ENCODE data around the gene LYL1.

The LYL1 gene

DNA sequence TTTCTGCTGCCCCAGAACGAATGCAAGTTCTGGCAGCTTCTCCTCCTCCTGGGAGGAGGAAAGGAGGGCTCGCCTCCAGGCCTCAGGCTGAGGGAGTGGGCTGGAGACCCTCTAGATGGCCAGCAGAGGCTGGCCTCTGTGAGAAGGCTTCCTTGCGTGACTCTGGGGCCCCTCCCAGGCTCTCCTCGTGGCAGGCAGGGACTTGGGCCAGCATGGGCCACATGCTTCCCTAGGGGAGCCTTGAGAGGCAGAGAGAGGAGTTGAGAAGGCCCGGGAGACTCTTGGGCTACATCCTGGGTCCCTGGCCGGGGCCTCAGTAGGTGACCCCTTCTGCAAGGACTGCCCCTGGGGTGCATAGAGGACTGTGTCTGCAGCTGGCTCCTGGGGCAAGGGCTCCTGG, 25.9 kb downstream of the LYL1 start:
- H3K27ac ChIP-seq (ENCODE audit: low read depth, low read length): no peak overlapping the region
- peaks cover 24% of the 10 kb centered on the region for H3K27me3 ChIP-seq (ENCODE audit: insufficient read depth, low read length)

DNA sequence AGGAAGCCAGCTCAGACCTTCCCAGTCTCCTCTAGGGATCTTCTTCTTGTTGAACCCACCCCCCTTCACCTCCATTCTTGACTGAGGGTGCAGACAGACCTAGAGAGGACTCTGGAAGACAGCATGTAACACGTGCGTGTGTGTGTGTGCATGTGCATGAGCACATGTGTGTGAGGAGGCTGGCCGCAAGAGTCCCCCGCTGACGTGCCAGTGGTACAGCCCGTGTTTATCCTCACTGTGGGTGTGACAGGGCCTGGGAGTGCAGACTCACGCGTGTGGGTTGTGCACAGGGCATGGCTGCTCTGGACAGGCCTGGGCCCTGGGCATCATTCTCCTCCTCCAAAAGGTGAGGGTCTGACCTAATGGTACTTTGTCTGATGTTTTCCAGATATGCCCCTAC, 26.3 kb downstream of the LYL1 start:
- Histone ChIP-seq H3K9me3 (ENCODE audit: insufficient read depth, low read depth, low read length) (no peaks in the 10 kb centered on the region), H3K4me3 (ENCODE audit: low read length) (no peak overlapping the region), H3K36me3 (ENCODE audit: insufficient read depth, low read length) (no peaks in the 10 kb centered on the region), H3K27ac (ENCODE audit: low read depth, low read length) (no peak overlapping the region), H3K4me1 (ENCODE audit: insufficient read depth, low read length) (peaks cover 28% of the 10 kb centered on the region), H3K27me3 (ENCODE audit: insufficient read depth, low read length) (peaks cover 25% of the 10 kb centered on the region), H3K9ac (ENCODE audit: low read depth, low read length) (no peak overlapping the region)
- 89% methylated on average over 8 of the region's 8 CpGs for WGBS

More for the DNA sequence above, 25.9 kb downstream of the LYL1 start:
- Histone ChIP-seq H3K4me1 (ENCODE audit: insufficient read depth, low read length) (peaks cover 28% of the 10 kb centered on the region), H3K36me3 (ENCODE audit: insufficient read depth, low read length) (no peaks in the 10 kb centered on the region), H3K9ac (ENCODE audit: low read depth, low read length) (no peak overlapping the region), H3K9me3 (ENCODE audit: insufficient read depth, low read depth, low read length) (no peaks in the 10 kb centered on the region), H3K4me3 (ENCODE audit: low read length) (no peak overlapping the region)
- WGBS: 63% methylated on average over 6 of the region's 6 CpGs

DNA sequence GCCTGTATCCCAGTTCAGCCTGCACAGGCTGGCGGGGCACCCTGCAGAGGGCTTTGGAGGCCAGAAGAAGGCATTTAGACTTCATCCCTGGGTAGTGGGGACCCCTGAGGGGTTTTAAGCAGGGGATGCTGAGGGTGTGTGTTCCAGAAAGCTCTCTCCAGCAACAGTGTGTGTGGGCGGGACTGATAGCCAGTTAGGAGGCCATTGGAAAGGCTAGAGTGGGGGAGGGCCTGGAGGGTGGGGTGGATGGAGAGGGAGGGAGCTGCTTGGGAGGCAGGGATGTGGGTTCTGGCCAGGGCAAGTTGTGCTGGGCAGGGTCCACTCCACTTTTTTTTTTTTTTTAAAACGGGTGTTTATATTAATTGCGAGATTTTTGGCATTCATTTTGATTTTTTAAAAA, 28.3 kb downstream of the LYL1 start:
- Histone ChIP-seq H3K4me1 (ENCODE audit: insufficient read depth, low read length) (peaks cover 27% of the 10 kb centered on the region), H3K27me3 (ENCODE audit: insufficient read depth, low read length) (peaks cover 36% of the 10 kb centered on the region), H3K4me3 (ENCODE audit: low read length) (no peak overlapping the region), H3K36me3 (ENCODE audit: insufficient read depth, low read length) (no peaks in the 10 kb centered on the region), H3K9ac (ENCODE audit: low read depth, low read length) (no peak overlapping the region), H3K27ac (ENCODE audit: low read depth, low read length) (no peak overlapping the region), H3K9me3 (ENCODE audit: insufficient read depth, low read depth, low read length) (no peaks in the 10 kb centered on the region)
- 93% methylated on average over 4 of the region's 4 CpGs for WGBS

DNA sequence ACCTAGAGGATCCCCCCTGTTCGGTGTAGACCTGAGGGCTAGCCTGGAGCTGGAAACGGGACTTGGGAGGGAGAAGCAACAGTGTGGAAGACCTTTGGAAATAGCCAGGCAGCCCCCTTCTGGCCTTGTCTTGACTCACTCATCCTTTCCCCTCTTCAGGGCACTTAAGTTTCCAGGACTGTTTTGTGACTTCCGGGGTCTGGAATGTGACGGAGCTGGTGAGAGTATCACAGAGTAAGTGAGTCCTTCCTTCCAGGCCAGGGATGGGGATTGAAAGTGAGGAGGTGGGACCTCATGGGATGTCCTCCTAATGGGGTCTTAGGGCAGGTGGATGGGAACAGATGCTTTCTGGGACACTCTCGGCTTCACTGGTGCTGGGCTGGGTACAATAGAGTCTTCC, 29.4 kb downstream of the LYL1 start:
- H3K4me3 ChIP-seq (ENCODE audit: low read length): no peak overlapping the region
- H3K27ac ChIP-seq (ENCODE audit: low read depth, low read length): no peak overlapping the region
- H3K27me3 ChIP-seq (ENCODE audit: insufficient read depth, low read length): peaks cover 38% of the 10 kb centered on the region
- no peaks in the 10 kb centered on the region for H3K9me3 ChIP-seq (ENCODE audit: insufficient read depth, low read depth, low read length)
- H3K4me1 ChIP-seq (ENCODE audit: insufficient read depth, low read length): peaks cover 18% of the 10 kb centered on the region
- no peak overlapping the region for H3K9ac ChIP-seq (ENCODE audit: low read depth, low read length)
- WGBS: 84% methylated on average over 5 of the region's 5 CpGs
- H3K36me3 ChIP-seq (ENCODE audit: insufficient read depth, low read length): no peaks in the 10 kb centered on the region

DNA sequence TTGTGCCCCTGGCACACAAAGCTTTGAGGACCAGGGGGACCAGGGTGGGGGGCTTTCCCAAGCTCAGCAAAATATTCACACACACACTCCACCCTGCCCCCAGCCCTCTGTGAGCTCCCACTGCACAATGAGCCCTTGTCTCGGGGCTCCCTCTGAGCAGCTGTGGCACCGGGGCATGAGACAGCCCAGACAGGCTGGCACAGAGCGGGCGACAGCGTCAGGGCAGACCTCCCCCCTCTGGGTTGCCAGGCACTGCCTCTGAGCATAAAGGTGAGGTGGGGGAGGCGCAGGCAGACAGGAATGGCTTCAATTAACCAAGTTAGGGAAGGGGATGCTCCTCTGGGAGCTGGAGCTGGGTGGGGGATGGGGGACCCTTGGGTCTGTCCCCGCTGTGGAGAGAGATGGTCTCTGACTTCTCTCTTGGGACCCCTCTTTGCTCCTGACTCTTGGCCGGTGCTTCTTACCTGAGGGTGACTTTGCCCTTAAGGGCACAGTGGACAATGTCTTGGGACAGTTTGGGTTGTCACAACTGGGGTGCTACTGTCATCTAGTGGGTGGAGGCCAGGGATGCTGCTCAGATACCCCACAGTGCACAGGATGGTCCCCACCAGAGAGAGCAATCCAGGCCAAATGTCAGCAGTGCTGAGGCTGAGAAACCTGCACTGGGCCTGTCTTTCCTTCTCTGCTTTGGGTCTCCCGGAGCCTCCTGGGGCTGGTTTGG, 30.3 kb downstream of the LYL1 start:
- H3K27ac ChIP-seq (ENCODE audit: low read depth, low read length): no peak overlapping the region
- H3K4me3 ChIP-seq (ENCODE audit: low read length): no peak overlapping the region
- no peaks in the 10 kb centered on the region for H3K9me3 ChIP-seq (ENCODE audit: insufficient read depth, low read depth, low read length)
- no peaks in the 10 kb centered on the region for H3K36me3 ChIP-seq (ENCODE audit: insufficient read depth, low read length)
- 89% methylated on average over 9 of the region's 9 CpGs for WGBS
- peaks cover 9% of the 10 kb centered on the region; the same call in 1 of the 2 replicates for H3K4me1 ChIP-seq (ENCODE audit: insufficient read depth, low read length)
- no peak overlapping the region for H3K9ac ChIP-seq (ENCODE audit: low read depth, low read length)
- peaks cover 38% of the 10 kb centered on the region for H3K27me3 ChIP-seq (ENCODE audit: insufficient read depth, low read length)

DNA sequence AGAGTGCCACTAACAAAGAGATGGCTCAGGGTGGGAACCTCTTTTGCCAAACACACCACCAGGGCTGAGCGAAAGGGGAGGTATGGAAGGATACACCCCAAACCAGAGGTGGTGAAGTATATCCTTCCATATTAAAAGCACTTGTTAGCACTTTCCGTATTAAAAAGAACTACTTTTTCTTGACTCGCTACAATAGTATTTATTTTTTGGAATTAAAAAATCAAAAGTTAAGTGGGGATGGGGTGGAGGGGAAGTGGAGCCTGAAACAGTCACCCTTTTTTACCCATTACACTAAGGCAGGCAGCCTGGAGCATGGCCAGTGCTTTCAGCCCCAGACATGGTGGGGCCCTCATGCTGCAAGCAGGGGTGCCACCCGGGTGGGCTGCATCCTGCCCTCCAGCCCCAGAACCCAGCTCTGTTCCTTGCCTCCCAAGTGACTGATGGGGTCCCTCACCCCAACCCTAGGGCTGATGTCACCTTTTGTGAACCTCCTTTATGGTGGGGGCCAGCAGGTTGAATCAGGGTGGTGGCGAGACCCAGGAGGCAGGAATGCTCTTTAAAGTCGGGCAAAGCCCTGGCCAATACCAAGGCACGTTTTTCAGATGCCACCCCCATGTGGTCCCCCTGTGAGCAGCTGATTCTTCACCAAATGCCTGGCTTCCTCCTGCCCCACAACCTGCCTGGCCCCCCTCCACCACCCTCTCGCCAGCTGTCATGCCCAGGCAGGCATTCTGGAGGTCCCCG, 31.0 kb downstream of the LYL1 start:
- no peak overlapping the region for H3K9ac ChIP-seq (ENCODE audit: low read depth, low read length)
- 0 out of 2 replicates have a peak, but pooled peaks cover 2% of the 10 kb centered on the region for H3K4me1 ChIP-seq (ENCODE audit: insufficient read depth, low read length)
- no peak overlapping the region for H3K4me3 ChIP-seq (ENCODE audit: low read length)
- no peaks in the 10 kb centered on the region for H3K9me3 ChIP-seq (ENCODE audit: insufficient read depth, low read depth, low read length)
- H3K27ac ChIP-seq (ENCODE audit: low read depth, low read length): no peak overlapping the region
- WGBS: 75% methylated on average over 6 of the region's 9 CpGs
- H3K36me3 ChIP-seq (ENCODE audit: insufficient read depth, low read length): no peaks in the 10 kb centered on the region
- H3K27me3 ChIP-seq (ENCODE audit: insufficient read depth, low read length): peaks cover 33% of the 10 kb centered on the region

DNA sequence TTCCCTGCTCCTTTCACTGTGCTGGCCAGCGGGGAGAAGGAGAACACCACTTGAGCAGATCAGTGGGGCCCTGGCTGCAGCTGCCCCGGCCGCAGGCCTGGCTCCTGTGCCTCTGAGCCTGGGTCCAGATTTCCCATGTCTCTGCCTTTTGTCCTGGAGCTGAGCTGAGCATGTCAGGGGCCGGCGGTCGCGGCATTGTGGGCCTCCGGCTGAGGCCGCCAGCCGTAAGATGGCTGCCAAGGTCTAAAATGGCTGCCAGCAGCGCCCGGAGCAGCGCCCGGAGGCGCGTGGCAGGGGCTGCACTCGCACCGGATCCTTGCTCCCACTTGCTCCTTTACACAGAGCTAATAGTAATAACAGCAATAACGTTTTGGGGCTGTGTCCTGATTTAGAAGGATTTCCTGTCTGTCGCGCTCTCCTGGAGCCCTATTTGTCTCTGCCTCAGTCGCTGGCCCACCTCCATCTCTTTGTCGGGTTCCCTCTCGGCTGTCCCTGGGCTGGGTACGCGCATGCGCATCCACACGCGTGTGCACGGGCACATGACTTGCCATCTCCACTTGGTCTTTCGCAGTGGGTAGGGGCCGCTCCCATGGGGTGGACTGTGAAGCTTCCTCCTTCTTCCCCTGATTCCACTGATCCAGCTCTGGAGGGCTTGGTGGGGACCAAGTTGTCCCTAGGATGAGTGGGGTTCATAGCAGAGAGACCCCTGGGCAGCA, 32.1 kb downstream of the LYL1 start:
- H3K4me3 ChIP-seq (ENCODE audit: low read length): no peak overlapping the region
- H3K36me3 ChIP-seq (ENCODE audit: insufficient read depth, low read length): no peaks in the 10 kb centered on the region
- H3K9me3 ChIP-seq (ENCODE audit: insufficient read depth, low read depth, low read length): no peaks in the 10 kb centered on the region
- no peaks in the 10 kb centered on the region for H3K4me1 ChIP-seq (ENCODE audit: insufficient read depth, low read length)
- H3K27ac ChIP-seq (ENCODE audit: low read depth, low read length): no peak overlapping the region
- no peak overlapping the region for H3K9ac ChIP-seq (ENCODE audit: low read depth, low read length)
- WGBS: 94% methylated on average over 32 of the region's 32 CpGs
- peaks cover 26% of the 10 kb centered on the region for H3K27me3 ChIP-seq (ENCODE audit: insufficient read depth, low read length)

DNA sequence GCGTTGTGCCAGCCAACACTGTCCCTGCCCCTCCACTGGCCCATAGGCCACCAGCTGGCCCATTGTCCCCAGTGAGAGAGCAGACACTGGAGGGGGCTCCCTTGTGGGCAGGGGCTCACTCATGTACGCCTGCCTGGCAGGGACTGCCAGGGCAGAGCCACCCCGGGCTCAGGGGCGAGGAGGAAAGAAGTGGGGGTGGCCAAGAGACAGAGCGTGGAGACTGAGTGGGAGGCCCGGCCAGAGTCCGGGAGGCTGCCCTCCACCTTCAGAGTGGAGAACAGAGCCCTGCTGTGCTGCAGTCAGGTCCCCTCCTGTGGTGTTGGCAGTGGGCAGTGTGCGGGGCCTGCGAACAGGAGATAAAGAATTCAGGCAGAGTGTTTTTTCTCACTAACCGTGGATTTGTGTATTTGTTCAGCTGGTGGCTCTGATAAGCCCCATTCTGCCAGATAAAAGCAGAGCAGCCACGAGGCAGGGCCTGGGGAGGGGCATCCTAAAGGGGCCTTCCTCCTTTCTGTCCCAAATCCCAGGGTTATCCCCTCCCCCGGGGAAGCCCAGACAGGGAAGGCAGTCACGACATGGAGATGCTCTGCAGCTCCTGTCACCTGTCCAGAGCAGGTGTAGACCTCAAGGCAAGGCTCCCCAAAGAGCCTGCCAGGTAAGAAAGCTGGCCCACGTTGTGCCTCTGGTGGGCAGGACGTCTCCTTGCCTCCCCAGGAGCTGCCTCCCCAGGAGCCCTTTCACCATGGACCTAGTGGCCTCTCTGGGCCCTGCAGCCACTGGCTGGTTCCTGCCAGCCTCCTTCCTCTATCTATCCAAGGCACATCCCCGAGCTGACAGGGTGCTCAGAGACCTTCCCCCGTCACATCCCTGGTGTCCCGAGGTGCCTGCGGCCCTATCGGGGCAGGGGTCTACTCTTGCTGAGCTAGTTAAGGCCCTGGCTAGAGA, 33.0 kb downstream of the LYL1 start:
- peaks cover 32% of the 10 kb centered on the region for H3K27me3 ChIP-seq (ENCODE audit: insufficient read depth, low read length)
- no peak overlapping the region for H3K9ac ChIP-seq (ENCODE audit: low read depth, low read length)
- H3K9me3 ChIP-seq (ENCODE audit: insufficient read depth, low read depth, low read length): no peaks in the 10 kb centered on the region
- no peaks in the 10 kb centered on the region for H3K4me1 ChIP-seq (ENCODE audit: insufficient read depth, low read length)
- H3K27ac ChIP-seq (ENCODE audit: low read depth, low read length): no peak overlapping the region
- WGBS: 79% methylated on average over 20 of the region's 20 CpGs
- H3K4me3 ChIP-seq (ENCODE audit: low read length): no peak overlapping the region
- no peaks in the 10 kb centered on the region for H3K36me3 ChIP-seq (ENCODE audit: insufficient read depth, low read length)

DNA sequence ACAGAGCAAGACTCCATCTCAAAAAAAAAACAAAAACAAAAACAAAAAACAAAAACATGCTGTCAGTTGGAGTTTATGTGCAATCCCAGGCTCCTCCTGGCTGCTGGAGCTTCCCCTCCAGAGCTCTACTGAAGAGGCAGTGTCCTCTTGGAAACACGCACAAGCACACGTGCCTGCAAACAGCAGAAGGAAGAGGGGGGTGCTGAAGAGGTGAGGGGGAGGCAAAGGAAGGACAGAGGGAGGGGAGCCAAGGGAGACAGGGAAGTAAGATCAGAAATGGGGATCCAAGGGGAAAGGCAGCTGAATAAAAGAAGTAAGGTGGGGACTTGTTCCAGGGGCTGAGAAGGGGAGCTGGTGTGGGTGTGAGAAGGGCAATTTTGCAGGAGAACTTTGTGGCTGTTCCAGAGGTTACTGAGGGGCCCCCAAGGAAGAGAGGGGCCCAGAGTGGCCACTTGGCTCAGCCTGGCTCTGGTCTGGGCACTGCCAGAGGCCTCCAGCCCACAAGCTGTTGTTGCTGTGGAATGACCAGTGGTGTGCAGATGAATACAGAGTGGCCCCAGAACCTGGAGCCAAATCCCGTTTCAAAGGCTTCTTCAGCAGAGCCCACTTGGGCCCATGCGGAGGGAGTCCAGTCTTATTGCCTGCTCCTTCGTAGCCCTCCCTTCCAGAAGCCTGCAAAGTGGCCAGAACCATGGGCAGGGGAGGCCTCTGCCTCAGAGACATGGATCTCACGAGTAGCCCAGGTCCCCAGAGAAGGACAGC, 34.4 kb downstream of the LYL1 start:
- 88% methylated on average over 6 of the region's 6 CpGs for WGBS
- Histone ChIP-seq H3K36me3 (ENCODE audit: insufficient read depth, low read length) (no peaks in the 10 kb centered on the region), H3K27ac (ENCODE audit: low read depth, low read length) (no peak overlapping the region), H3K4me1 (ENCODE audit: insufficient read depth, low read length) (no peaks in the 10 kb centered on the region), H3K27me3 (ENCODE audit: insufficient read depth, low read length) (peaks cover 47% of the 10 kb centered on the region), H3K9me3 (ENCODE audit: insufficient read depth, low read depth, low read length) (no peaks in the 10 kb centered on the region), H3K9ac (ENCODE audit: low read depth, low read length) (no peak overlapping the region), H3K4me3 (ENCODE audit: low read length) (no peak overlapping the region)
